Measurements from ENCODE around the gene NELL1.

NELL1 gene

DNA sequence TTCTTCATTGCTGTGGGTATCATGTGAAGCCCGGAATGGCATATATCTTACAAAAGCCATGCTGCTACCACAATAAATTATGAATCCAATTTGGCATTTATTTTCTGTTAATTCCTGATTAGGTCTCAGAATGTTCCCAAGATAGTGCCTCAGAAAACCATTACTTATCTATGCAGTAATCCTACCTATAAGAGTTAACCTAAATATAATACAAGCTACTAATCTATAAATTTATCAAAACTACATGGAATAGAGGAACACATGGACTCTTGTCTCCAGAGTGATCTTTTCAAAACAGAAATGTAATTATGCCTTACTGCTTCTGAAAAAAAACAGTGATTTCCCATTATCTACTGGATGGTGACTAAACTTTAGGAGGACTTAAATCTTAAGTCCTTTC, 835.7 kb downstream of the NELL1 start:
- DNase-seq = no peak
- no peak overlapping the region for H3K27ac ChIP-seq
- no peaks in the 10 kb centered on the region for H3K36me3 ChIP-seq (replicated peaks)
- in situ Hi-C loops (cut with HindIII; ENCODE audit: low pct_ligation_motif_present, low sequenced_read_pairs) = no loop called here
- no peaks in the 10 kb centered on the region for H3K27me3 ChIP-seq (replicated peaks)
- TF ChIP-seq, protein P1, sequence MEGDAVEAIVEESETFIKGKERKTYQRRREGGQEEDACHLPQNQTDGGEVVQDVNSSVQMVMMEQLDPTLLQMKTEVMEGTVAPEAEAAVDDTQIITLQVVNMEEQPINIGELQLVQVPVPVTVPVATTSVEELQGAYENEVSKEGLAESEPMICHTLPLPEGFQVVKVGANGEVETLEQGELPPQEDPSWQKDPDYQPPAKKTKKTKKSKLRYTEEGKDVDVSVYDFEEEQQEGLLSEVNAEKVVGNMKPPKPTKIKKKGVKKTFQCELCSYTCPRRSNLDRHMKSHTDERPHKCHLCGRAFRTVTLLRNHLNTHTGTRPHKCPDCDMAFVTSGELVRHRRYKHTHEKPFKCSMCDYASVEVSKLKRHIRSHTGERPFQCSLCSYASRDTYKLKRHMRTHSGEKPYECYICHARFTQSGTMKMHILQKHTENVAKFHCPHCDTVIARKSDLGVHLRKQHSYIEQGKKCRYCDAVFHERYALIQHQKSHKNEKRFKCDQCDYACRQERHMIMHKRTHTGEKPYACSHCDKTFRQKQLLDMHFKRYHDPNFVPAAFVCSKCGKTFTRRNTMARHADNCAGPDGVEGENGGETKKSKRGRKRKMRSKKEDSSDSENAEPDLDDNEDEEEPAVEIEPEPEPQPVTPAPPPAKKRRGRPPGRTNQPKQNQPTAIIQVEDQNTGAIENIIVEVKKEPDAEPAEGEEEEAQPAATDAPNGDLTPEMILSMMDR (IDR thresholded peaks at IDR 0.05; ENCODE audit: low read depth, low read length, missing control alignments) = no peak
- H3K4me3 ChIP-seq (ENCODE audit: low read depth, low read length) = no peak overlapping the region

DNA sequence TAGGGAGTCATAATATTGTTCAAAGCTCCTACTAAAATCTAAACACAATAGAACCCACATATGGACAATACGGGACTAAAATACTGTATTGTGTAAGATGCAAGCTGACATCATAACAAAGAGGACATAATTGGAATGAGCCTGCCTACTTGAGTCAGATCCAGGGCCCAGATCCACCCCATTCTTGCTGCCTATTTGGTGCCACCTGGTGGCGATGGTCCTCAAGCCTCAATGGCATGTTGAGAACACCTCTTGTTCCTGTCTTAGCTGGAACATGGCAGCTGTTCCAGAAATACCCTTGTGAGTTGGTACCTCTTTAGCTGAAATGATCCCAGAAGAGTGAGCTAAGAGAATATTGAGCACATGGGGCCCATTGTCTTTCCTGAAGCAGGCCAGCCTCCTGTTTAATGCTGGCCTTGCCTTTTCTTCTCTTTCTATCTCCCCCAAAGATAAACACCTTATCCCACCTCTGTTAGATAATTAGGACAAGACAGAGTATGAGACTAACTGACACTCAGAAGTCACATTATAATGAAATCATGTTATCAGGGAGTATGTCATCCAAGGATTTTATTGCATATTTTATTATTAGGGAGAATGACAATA, 842.6 kb downstream of the NELL1 start:
- Histone ChIP-seq H3K27me3 (replicated peaks) (no peaks in the 10 kb centered on the region), H3K27ac (no peak overlapping the region), H3K4me3 (ENCODE audit: low read depth, low read length) (no peak overlapping the region), H3K36me3 (replicated peaks) (no peaks in the 10 kb centered on the region)
- peak; percentile 6 for DNase-seq
- TF ChIP-seq, protein P1 (IDR thresholded peaks at IDR 0.05; ENCODE audit: low read depth, low read length, missing control alignments) = peak; percentile 45
- in situ Hi-C loops (cut with HindIII; ENCODE audit: low pct_ligation_motif_present, low sequenced_read_pairs) = no loop called here

DNA sequence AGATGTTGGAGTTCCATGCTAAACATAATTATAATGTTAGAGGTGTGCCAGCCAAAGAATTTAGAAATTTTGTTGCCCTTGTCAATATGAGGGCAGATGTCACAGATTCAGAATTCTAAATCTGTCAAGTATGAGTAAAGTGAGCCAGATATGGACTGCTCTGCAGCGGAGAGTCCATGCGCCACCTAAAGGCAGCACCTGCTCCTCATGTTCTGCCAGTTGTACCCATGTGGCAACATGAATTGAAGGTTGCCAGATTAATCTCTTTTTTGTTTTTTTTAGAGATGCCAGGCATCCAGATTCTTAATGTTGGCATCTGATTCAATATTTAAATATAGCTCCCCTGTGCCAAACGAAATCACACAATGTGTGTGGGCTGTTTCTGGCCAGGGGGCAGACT, 844.9 kb downstream of the NELL1 start:
- H3K27ac ChIP-seq = no peak overlapping the region
- in situ Hi-C loops (cut with HindIII; ENCODE audit: low pct_ligation_motif_present, low sequenced_read_pairs) = no loop called here
- no peak overlapping the region for H3K4me3 ChIP-seq (ENCODE audit: low read depth, low read length)
- no peaks in the 10 kb centered on the region for H3K27me3 ChIP-seq (replicated peaks)
- no peak for DNase-seq
- TF ChIP-seq, protein P1 (IDR thresholded peaks at IDR 0.05; ENCODE audit: low read depth, low read length, missing control alignments) = no peak
- H3K36me3 ChIP-seq (replicated peaks) = no peaks in the 10 kb centered on the region

DNA sequence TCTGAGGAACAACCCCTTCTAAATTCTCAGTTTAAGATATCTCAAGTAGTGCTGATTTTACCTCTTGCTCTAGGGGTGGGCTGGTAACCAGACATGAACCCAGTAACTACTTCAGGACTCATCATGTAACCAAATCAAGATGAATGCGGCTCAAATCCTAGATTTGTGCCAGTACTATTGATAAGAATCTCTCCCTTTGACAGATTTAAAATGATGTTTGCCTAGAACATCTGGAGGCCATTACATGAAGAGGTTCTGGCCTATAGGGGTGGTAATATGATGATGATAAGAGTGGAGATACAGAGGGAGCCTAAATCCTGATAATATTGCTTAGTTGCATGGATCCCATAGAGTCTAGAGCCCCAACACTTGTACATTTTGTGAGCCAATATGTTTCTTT, 850.9 kb downstream of the NELL1 start:
- H3K4me3 ChIP-seq (ENCODE audit: low read depth, low read length) = no peak overlapping the region
- no peak overlapping the region for H3K27ac ChIP-seq
- in situ Hi-C loops (cut with HindIII; ENCODE audit: low pct_ligation_motif_present, low sequenced_read_pairs) = no loop called here
- H3K36me3 ChIP-seq (replicated peaks) = no peaks in the 10 kb centered on the region
- no peak for DNase-seq
- H3K27me3 ChIP-seq (replicated peaks) = no peaks in the 10 kb centered on the region
- TF ChIP-seq, protein P1 (IDR thresholded peaks at IDR 0.05; ENCODE audit: low read depth, low read length, missing control alignments) = no peak

DNA sequence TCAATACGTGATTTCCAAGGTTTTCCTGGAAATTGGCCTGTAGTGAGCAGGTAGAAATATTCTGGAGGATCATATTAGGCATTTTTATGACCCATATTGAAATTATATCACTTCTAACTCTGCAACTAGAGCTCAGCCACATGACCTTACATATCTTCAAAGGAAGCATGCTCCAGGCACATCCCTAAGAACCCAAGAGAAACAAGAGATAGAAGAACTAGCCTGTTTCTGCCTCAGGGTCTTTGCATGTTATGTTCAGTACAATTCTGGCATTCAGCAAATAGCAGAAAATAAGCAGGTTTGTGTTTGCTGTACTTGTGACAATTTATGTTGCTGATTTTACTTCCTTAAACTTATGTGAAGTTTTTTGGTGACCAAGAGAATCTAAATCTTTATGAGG, 859.8 kb downstream of the NELL1 start:
- no peak overlapping the region for H3K27ac ChIP-seq
- TF ChIP-seq, protein P1 (IDR thresholded peaks at IDR 0.05; ENCODE audit: low read depth, low read length, missing control alignments) = no peak
- no peak for DNase-seq
- H3K4me3 ChIP-seq (ENCODE audit: low read depth, low read length) = no peak overlapping the region
- in situ Hi-C loops (cut with HindIII; ENCODE audit: low pct_ligation_motif_present, low sequenced_read_pairs) = no loop called here
- H3K27me3 ChIP-seq (replicated peaks) = no peaks in the 10 kb centered on the region
- no peaks in the 10 kb centered on the region for H3K36me3 ChIP-seq (replicated peaks)

DNA sequence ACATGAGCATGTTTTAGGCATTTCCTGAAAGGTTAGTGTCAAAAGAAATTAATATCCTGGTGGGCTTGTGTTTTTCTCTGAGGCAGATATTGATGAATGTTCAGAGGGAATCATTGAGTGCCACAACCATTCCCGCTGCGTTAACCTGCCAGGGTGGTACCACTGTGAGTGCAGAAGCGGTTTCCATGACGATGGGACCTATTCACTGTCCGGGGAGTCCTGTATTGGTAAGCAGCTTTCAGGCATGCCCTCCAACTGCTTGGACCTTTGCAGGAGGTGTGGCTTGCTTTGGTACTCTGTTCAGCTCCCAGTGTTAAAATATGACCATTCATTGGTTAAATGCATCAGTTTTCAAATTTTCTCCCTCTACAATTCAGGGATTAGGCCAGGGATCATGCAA, 864.9 kb downstream of the NELL1 start:
- TF ChIP-seq, protein P1 (IDR thresholded peaks at IDR 0.05; ENCODE audit: low read depth, low read length, missing control alignments) = no peak
- no peak overlapping the region for H3K4me3 ChIP-seq (ENCODE audit: low read depth, low read length)
- DNase-seq = no peak
- H3K36me3 ChIP-seq (replicated peaks) = no peaks in the 10 kb centered on the region
- H3K27ac ChIP-seq = no peak overlapping the region
- in situ Hi-C loops (cut with HindIII; ENCODE audit: low pct_ligation_motif_present, low sequenced_read_pairs) = no loop called here
- H3K27me3 ChIP-seq (replicated peaks) = no peaks in the 10 kb centered on the region

Data from brain microvascular endothelial cell (primary cell).